ENCODE measurements around the gene GOLGA7B.

GRCh38 chr10:97822261-97822687 is 27.4 kb upstream of the GOLGA7B start:
- TF ChIP-seq CTCF (IDR thresholded peaks at IDR 0.05) = no peak
- no peak for TF ChIP-seq POLR2AphosphoS5 (IDR thresholded peaks at IDR 0.05)

All from upper lobe of left lung (tissue), 4 donors.